Measurements from ENCODE around the gene CRY1. TPM values are rescaled to one million over a fixed set of nuclear protein-coding genes. Genes with fewer than 3 reads are reported as not detected.

CRY1 gene
- total RNA-seq, 6 experiments from 2014 or later, result 12.5 to 18.0 (median 16.1) TPM

DNA sequence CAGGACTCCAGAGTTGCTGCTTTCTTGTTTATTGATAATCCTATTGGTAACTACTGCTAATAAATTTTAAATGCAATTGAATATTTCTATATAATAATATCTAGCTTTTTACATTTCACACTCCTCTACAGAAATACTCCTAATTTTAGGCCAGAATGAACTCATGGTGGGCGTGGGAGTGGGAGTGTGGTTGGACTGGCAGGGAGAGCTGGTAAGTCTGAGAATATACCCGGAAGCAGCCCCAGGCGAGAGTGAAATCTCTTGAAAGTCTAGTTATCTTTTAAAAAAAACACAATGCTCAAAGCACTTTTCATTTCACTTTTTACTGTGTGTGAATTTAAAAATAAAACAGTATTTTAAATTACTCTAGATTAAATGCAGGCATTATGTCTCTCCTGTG, 132.9 kb downstream of the CRY1 start:
- H3K4me3 Mint-ChIP-seq, result no peak overlapping the region

GRCh38 chr12:106957583-106957982, 135.8 kb downstream of the CRY1 start:
- TF ChIP-seq, protein P1, sequence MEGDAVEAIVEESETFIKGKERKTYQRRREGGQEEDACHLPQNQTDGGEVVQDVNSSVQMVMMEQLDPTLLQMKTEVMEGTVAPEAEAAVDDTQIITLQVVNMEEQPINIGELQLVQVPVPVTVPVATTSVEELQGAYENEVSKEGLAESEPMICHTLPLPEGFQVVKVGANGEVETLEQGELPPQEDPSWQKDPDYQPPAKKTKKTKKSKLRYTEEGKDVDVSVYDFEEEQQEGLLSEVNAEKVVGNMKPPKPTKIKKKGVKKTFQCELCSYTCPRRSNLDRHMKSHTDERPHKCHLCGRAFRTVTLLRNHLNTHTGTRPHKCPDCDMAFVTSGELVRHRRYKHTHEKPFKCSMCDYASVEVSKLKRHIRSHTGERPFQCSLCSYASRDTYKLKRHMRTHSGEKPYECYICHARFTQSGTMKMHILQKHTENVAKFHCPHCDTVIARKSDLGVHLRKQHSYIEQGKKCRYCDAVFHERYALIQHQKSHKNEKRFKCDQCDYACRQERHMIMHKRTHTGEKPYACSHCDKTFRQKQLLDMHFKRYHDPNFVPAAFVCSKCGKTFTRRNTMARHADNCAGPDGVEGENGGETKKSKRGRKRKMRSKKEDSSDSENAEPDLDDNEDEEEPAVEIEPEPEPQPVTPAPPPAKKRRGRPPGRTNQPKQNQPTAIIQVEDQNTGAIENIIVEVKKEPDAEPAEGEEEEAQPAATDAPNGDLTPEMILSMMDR (IDR thresholded peaks at IDR 0.05), result no peak
- H3K27ac Mint-ChIP-seq, result peak overlapping the region; percentile 99
- DNase-seq, result no peak
- peaks cover 38% of the 10 kb centered on the region for H3K36me3 Mint-ChIP-seq (ENCODE audit: low read depth)
- H3K4me3 Mint-ChIP-seq, result peak overlapping the region; percentile 100
- H3K27me3 Mint-ChIP-seq (ENCODE audit: insufficient read depth), result peaks cover 6% of the 10 kb centered on the region
- peaks cover 58% of the 10 kb centered on the region for H3K4me1 Mint-ChIP-seq (ENCODE audit: low read depth)
- no peaks in the 10 kb centered on the region for H3K9me3 Mint-ChIP-seq

More for the DNA sequence above, 132.9 kb downstream of the CRY1 start:
- H3K36me3 Mint-ChIP-seq (ENCODE audit: low read depth), result peaks cover 55% of the 10 kb centered on the region
- H3K27me3 Mint-ChIP-seq (ENCODE audit: insufficient read depth), result peaks cover 6% of the 10 kb centered on the region
- no peak overlapping the region for H3K27ac Mint-ChIP-seq
- no peaks in the 10 kb centered on the region for H3K9me3 Mint-ChIP-seq
- H3K4me1 Mint-ChIP-seq (ENCODE audit: low read depth), result peaks cover 64% of the 10 kb centered on the region
- no peak for DNase-seq
- TF ChIP-seq, protein P1 (IDR thresholded peaks at IDR 0.05), result no peak

- H3K9me3 Mint-ChIP-seq, result no peaks in the 10 kb centered on the region
- peak overlapping the region; percentile 100 for H3K4me3 Mint-ChIP-seq
- peaks cover 46% of the 10 kb centered on the region for H3K4me1 Mint-ChIP-seq (ENCODE audit: low read depth)
- peak; percentile 57 for DNase-seq
- H3K27ac Mint-ChIP-seq, result peak overlapping the region; percentile 99
- peaks cover 32% of the 10 kb centered on the region for H3K36me3 Mint-ChIP-seq (ENCODE audit: low read depth)
- TF ChIP-seq, protein P1 (IDR thresholded peaks at IDR 0.05), result peak; percentile 50
- H3K27me3 Mint-ChIP-seq (ENCODE audit: insufficient read depth), result peaks cover 6% of the 10 kb centered on the region
These were observed 137.2 kb downstream of the CRY1 start for GRCh38 chr12:106956048-106956578.

GRCh38 chr12:106955377-106956047, 137.8 kb downstream of the CRY1 start, which contains the start of gene TMEM263:
Gene TMEM263 (plus strand): TSS chr12:106955907. CDS start chr12:106967117, 11,210 bp downstream.
- H3K4me3 Mint-ChIP-seq, result peak within 1 kb of the TSS; percentile 100
- peaks cover 4% of the 10 kb centered on the region for H3K27me3 Mint-ChIP-seq (ENCODE audit: insufficient read depth)
- peaks cover 40% of the 10 kb centered on the region for H3K4me1 Mint-ChIP-seq (ENCODE audit: low read depth)
- TF ChIP-seq, protein P1 (IDR thresholded peaks at IDR 0.05), result no peak
- H3K27ac Mint-ChIP-seq, result peak within 1 kb of the TSS; percentile 99
- peaks cover 27% of the 10 kb centered on the region for H3K36me3 Mint-ChIP-seq (ENCODE audit: low read depth)
- no peaks in the 10 kb centered on the region for H3K9me3 Mint-ChIP-seq
- DNase-seq, result peak; percentile 95

- peaks cover 27% of the 10 kb centered on the region for H3K36me3 Mint-ChIP-seq (ENCODE audit: low read depth)
- no peak for DNase-seq
- H3K9me3 Mint-ChIP-seq, result no peaks in the 10 kb centered on the region
- TF ChIP-seq, protein P1 (IDR thresholded peaks at IDR 0.05), result no peak
- peak overlapping the region; percentile 99 for H3K27ac Mint-ChIP-seq
- peaks cover 4% of the 10 kb centered on the region for H3K27me3 Mint-ChIP-seq (ENCODE audit: insufficient read depth)
- peaks cover 36% of the 10 kb centered on the region for H3K4me1 Mint-ChIP-seq (ENCODE audit: low read depth)
- H3K4me3 Mint-ChIP-seq, result peak overlapping the region; percentile 100
These were observed 138.6 kb downstream of the CRY1 start for GRCh38 chr12:106954462-106955376.

Measured in HFFc6 (cell line).